Keratinocyte (primary cell): ENCODE results near the gene GTF3C4. TPM values are rescaled to one million over a fixed set of nuclear protein-coding genes. Genes with fewer than 3 reads are reported as not detected.

ENCODE experiments used
- DNase-seq: peaks from one replicate; pipeline ENCODE4 v3.0.0-alpha.2; 2011; ENCODE audit warnings: low read depth, missing footprints, low spot score
- FAIRE-seq: peaks from 2 replicates; lab custom pipeline; 2011; peaks lifted over from hg19 to GRCh38; lab: Jason Lieb, UNC
- H2AFZ ChIP-seq: 2 replicates; pipeline ENCODE4 v1.6.0; 2012; ENCODE audit warnings: low read length, control low read depth, inconsistent platforms; ENCODE audit not compliant: control insufficient read depth
- H3K27ac ChIP-seq: 2 replicates; pipeline ENCODE4 v1.5.1; 2011; ENCODE audit warnings: low read length; ENCODE audit not compliant: control insufficient read depth, insufficient read depth
- H3K27me3 ChIP-seq: 3 replicates; pipeline ENCODE4 v1.6.0; 2011; ENCODE audit warnings: low read length; ENCODE audit not compliant: control insufficient read depth, insufficient read depth; ENCODE audit errors: extremely low read depth
- H3K36me3 ChIP-seq, 2 experiments: 2 replicates in 1 of 2; 3 replicates in 1 of 2; pipeline ENCODE4 v1.5.1; 2011; ENCODE audit warnings: low read length in 2 of 2, mild to moderate bottlenecking in 1 of 2; ENCODE audit not compliant: control insufficient read depth in 2 of 2, insufficient read depth in 2 of 2; ENCODE audit errors: extremely low read depth in 1 of 2
- H3K4me1 ChIP-seq: 3 replicates; pipeline ENCODE4 v1.5.1; 2011; ENCODE audit warnings: low read length; ENCODE audit not compliant: control insufficient read depth, insufficient read depth; ENCODE audit errors: extremely low read depth
- H3K4me2 ChIP-seq: 3 replicates; pipeline ENCODE4 v1.6.0; 2011; ENCODE audit warnings: low read depth, low read length; ENCODE audit not compliant: control insufficient read depth, insufficient read depth; ENCODE audit errors: extremely low read depth
- H3K4me3 ChIP-seq, 3 experiments: fragments of 200-600 bp in 1 of 3; sonication (generic) in 1 of 3; 2 replicates in 2 of 3; 3 replicates in 1 of 3; pipeline ENCODE4 v1.5.1; 2011 to 2016; ENCODE audit warnings: low read length in 3 of 3, mild to moderate bottlenecking in 3 of 3, control low read depth in 2 of 3, inconsistent platforms in 1 of 3, low read depth in 1 of 3, mixed read lengths in 1 of 3, mixed run types in 1 of 3, moderate library complexity in 1 of 3; ENCODE audit not compliant: control insufficient read depth in 2 of 3, insufficient read depth in 2 of 3; ENCODE audit errors: extremely low read depth in 1 of 3
- H3K79me2 ChIP-seq: 2 replicates; pipeline ENCODE4 v1.6.0; 2012; ENCODE audit warnings: low read length; ENCODE audit not compliant: control insufficient read depth, insufficient read depth
- H3K9ac ChIP-seq: 3 replicates; pipeline ENCODE4 v1.6.0; 2011; ENCODE audit warnings: low read length; ENCODE audit not compliant: control insufficient read depth, insufficient read depth; ENCODE audit errors: extremely low read depth
- H3K9me1 ChIP-seq: 3 replicates; pipeline ENCODE4 v1.6.0; 2011; ENCODE audit warnings: low read length; ENCODE audit not compliant: control insufficient read depth, insufficient read depth; ENCODE audit errors: extremely low read depth
- H3K9me3 ChIP-seq: 2 replicates; pipeline ENCODE4 v1.5.1; 2012; ENCODE audit warnings: low read depth, low read length; ENCODE audit not compliant: control insufficient read depth
- H4K20me1 ChIP-seq: 3 replicates; pipeline ENCODE4 v1.6.0; 2011; ENCODE audit warnings: low read length; ENCODE audit not compliant: control insufficient read depth, insufficient read depth; ENCODE audit errors: extremely low read depth
- CTCF ChIP-seq, 3 experiments: IDR thresholded peaks in 1 of 3; conservative IDR thresholded peaks in 1 of 3; optimal IDR thresholded peaks in 1 of 3; 2 replicates in 2 of 3; 3 replicates in 1 of 3; pipeline versions ENCODE3 to v1.5.1; 2011; ENCODE audit warnings: low read length in 3 of 3, mild to moderate bottlenecking in 3 of 3, moderate library complexity in 2 of 3, control low read depth in 1 of 3, inconsistent platforms in 1 of 3; ENCODE audit not compliant: insufficient read depth in 2 of 3; ENCODE audit errors: extremely low read depth in 1 of 3
- EZH2 ChIP-seq: IDR thresholded peaks from one replicate; pipeline ENCODE4 v1.6.1; 2012; ENCODE audit warnings: inconsistent platforms, mild to moderate bottlenecking, low read length, moderate library complexity
- dilution Hi-C: fragments of 300-500 bp; cut with MboI; formaldehyde crosslinking; loops from one replicate; pipeline ENCODE4 v1.7.0; 2020; ENCODE audit warnings: low sequenced_read_pairs; ENCODE audit not compliant: extremely low pct_ligation_motif_present
- polyA plus RNA-seq, 5 experiments: library from polyadenylated mRNA; depleted of rRNA in 3 of 5; stranded (reverse) in 3 of 5; stranded (forward) in 1 of 5; unstranded in 1 of 5; fragments of >200 nt; gene quantifications; 1 replicate in 1 of 5; 2 replicates in 3 of 5; 3 replicates in 1 of 5; pipeline versions ENCODE4 v1.2.1 to v1.2.3, GENCODE V29; 2011 to 2012; ENCODE audit warnings: missing spikeins in 2 of 5, low read depth in 1 of 5, low replicate concordance in 1 of 5

The GTF3C4 gene
- polyA plus RNA-seq, 1 donor (not counting 4 experiments of a cell fraction or from before 2014, with no cell fraction given), result 7.7 TPM

GRCh38 chr9:132647355-132647754 lies 22.9 kb upstream of the GTF3C4 start:
- H3K4me3 ChIP-seq, result no peak overlapping the region
- DNase-seq, result peak; percentile 88
- H3K27me3 ChIP-seq, result no peaks in the 10 kb centered on the region
- peak overlapping the region; percentile 52 for H3K27ac ChIP-seq
- no peak for TF ChIP-seq EZH2
- TF ChIP-seq CTCF (optimal IDR thresholded peaks at IDR 0.05 in 1 of 3, IDR thresholded peaks at IDR 0.05 in 1 of 3, conservative IDR thresholded peaks at IDR 0.05 in 1 of 3; ENCODE audit: extremely low read depth in 1 of 3, insufficient read depth in 2 of 3, low read length in 3 of 3), result no peak
- H3K9ac ChIP-seq, result no peak overlapping the region
- peak; percentile 79 for FAIRE-seq
- peaks cover 26 to 57% of the 10 kb centered on the region in 2 experiments for H3K36me3 ChIP-seq
- dilution Hi-C loops, result no loop called here
- H3K4me2 ChIP-seq, result no peak overlapping the region
- H4K20me1 ChIP-seq, result peaks cover 3% of the 10 kb centered on the region
- H3K9me1 ChIP-seq, result no peaks in the 10 kb centered on the region
- no peaks in the 10 kb centered on the region for H3K79me2 ChIP-seq
- H2AFZ ChIP-seq, result no peak overlapping the region
- H3K4me1 ChIP-seq, result peaks cover 16% of the 10 kb centered on the region
- no peaks in the 10 kb centered on the region for H3K9me3 ChIP-seq

- no peaks in the 10 kb centered on the region for H3K9me3 ChIP-seq
- no peak overlapping the region for H3K4me3 ChIP-seq
- dilution Hi-C loops, result no loop called here
- FAIRE-seq, result no peak
- peaks cover 26 to 54% of the 10 kb centered on the region in 2 experiments for H3K36me3 ChIP-seq
- no peak for TF ChIP-seq CTCF (optimal IDR thresholded peaks at IDR 0.05 in 1 of 3, IDR thresholded peaks at IDR 0.05 in 1 of 3, conservative IDR thresholded peaks at IDR 0.05 in 1 of 3; ENCODE audit: extremely low read depth in 1 of 3, insufficient read depth in 2 of 3, low read length in 3 of 3)
- no peak for TF ChIP-seq EZH2
- no peak overlapping the region for H3K9ac ChIP-seq
- no peaks in the 10 kb centered on the region for H3K79me2 ChIP-seq
- H4K20me1 ChIP-seq, result peaks cover 3% of the 10 kb centered on the region
- no peaks in the 10 kb centered on the region for H3K27me3 ChIP-seq
- H3K4me1 ChIP-seq, result peaks cover 16% of the 10 kb centered on the region
- H3K9me1 ChIP-seq, result no peaks in the 10 kb centered on the region
- no peak overlapping the region for H2AFZ ChIP-seq
- peak overlapping the region; percentile 46 for H3K27ac ChIP-seq
- no peak for DNase-seq
- H3K4me2 ChIP-seq, result peak overlapping the region; percentile 39
Measured at GRCh38 chr9:132647806-132648205, 22.5 kb upstream of the GTF3C4 start.
